H9 (cell line): ENCODE measurements around the gene DNMT3L. TPM values are rescaled to one million over a fixed set of nuclear protein-coding genes. Genes with fewer than 3 reads are reported as not detected.

Source experiments
- DNase-seq: peaks from one replicate; pipeline ENCODE4 v3.0.0-alpha.2; 2017
- H2AFZ ChIP-seq: one replicate; pipeline ENCODE4 v1.6.1; 2013; ENCODE audit warnings: mild to moderate bottlenecking, low read length, control low read depth, moderate library complexity
- H2AK5ac ChIP-seq: 2 replicates; pipeline ENCODE4 v1.6.1; 2013; ENCODE audit warnings: low read length, control low read depth, mixed read lengths; ENCODE audit not compliant: insufficient read length
- H2BK120ac ChIP-seq: one replicate; pipeline ENCODE4 v1.6.1; 2013; ENCODE audit warnings: low read depth, mild to moderate bottlenecking, low read length, control low read depth, inconsistent platforms; ENCODE audit not compliant: poor library complexity, severe bottlenecking
- H2BK12ac ChIP-seq: 2 replicates; pipeline ENCODE4 v1.6.1; 2013; ENCODE audit warnings: low read length, control low read depth, mixed read lengths, low read depth; ENCODE audit not compliant: insufficient read length
- H2BK15ac ChIP-seq: 2 replicates; pipeline ENCODE4 v1.6.1; 2013; ENCODE audit warnings: low read depth, low read length, control low read depth
- H2BK20ac ChIP-seq: one replicate; pipeline ENCODE4 v1.6.1; 2013; ENCODE audit warnings: low read depth, mild to moderate bottlenecking, low read length, control low read depth, inconsistent platforms; ENCODE audit not compliant: poor library complexity, severe bottlenecking
- H2BK5ac ChIP-seq: 2 replicates; pipeline ENCODE4 v1.6.1; 2013; ENCODE audit warnings: low read length, control low read depth, mixed read lengths; ENCODE audit not compliant: insufficient read length
- H3K14ac ChIP-seq: 2 replicates; pipeline ENCODE4 v1.6.1; 2013; ENCODE audit warnings: low read length, control low read depth; ENCODE audit not compliant: insufficient read depth
- H3K18ac ChIP-seq: 2 replicates; pipeline ENCODE4 v1.6.1; 2013; ENCODE audit warnings: low read depth, mild to moderate bottlenecking, mixed read lengths, low read length, control low read depth; ENCODE audit not compliant: insufficient read length
- H3K23ac ChIP-seq: 2 replicates; pipeline ENCODE4 v1.6.1; 2013; ENCODE audit warnings: low read length, control low read depth, mixed read lengths, low read depth; ENCODE audit not compliant: insufficient read length
- H3K23me2 ChIP-seq: 2 replicates; pipeline ENCODE4 v1.6.1; 2013; ENCODE audit warnings: low read depth, mild to moderate bottlenecking, mixed read lengths, low read length, control low read depth; ENCODE audit not compliant: insufficient read length, poor library complexity, severe bottlenecking
- H3K27ac ChIP-seq: 2 replicates; pipeline ENCODE4 v1.5.1; 2013; ENCODE audit warnings: low read length, control low read depth, mixed read lengths, low read depth; ENCODE audit not compliant: insufficient read length
- H3K27me3 ChIP-seq: 2 replicates; pipeline ENCODE4 v1.6.1; 2013; ENCODE audit warnings: low read length, control low read depth, inconsistent platforms; ENCODE audit not compliant: insufficient read depth
- H3K4ac ChIP-seq: 2 replicates; pipeline ENCODE4 v1.6.1; 2013; ENCODE audit warnings: low read depth, mild to moderate bottlenecking, control low read depth, inconsistent platforms, low read length, moderate library complexity
- H3K4me1 ChIP-seq: 2 replicates; pipeline ENCODE4 v1.6.1; 2013; ENCODE audit warnings: low read length, control low read depth, inconsistent platforms; ENCODE audit not compliant: insufficient read depth
- H3K4me2 ChIP-seq: 2 replicates; pipeline ENCODE4 v1.6.1; 2013; ENCODE audit warnings: low read length, control low read depth, mixed read lengths; ENCODE audit not compliant: insufficient read length, insufficient read depth
- H3K56ac ChIP-seq: 2 replicates; pipeline ENCODE4 v1.6.1; 2013; ENCODE audit warnings: low read depth, mild to moderate bottlenecking, mixed read lengths, low read length, control low read depth; ENCODE audit not compliant: insufficient read length
- H3K79me1 ChIP-seq: 2 replicates; pipeline ENCODE4 v1.6.1; 2013; ENCODE audit warnings: low read depth, mild to moderate bottlenecking, moderate library complexity, low read length, control low read depth, inconsistent platforms; ENCODE audit not compliant: insufficient read depth, poor library complexity, severe bottlenecking
- H3K79me2 ChIP-seq: 2 replicates; pipeline ENCODE4 v1.6.1; 2013; ENCODE audit warnings: low read length, control low read depth, inconsistent platforms; ENCODE audit not compliant: insufficient read depth
- H3K9ac ChIP-seq: 2 replicates; pipeline ENCODE4 v1.6.1; 2013; ENCODE audit warnings: low read length, control low read depth, mixed read lengths; ENCODE audit not compliant: insufficient read length; ENCODE audit errors: extremely low read depth
- H3K9me3 ChIP-seq: one replicate; pipeline ENCODE4 v1.6.1; 2013; ENCODE audit warnings: low read depth, low read length, inconsistent platforms; ENCODE audit not compliant: control insufficient read depth
- H3T11ph ChIP-seq: one replicate; pipeline ENCODE4 v1.6.1; 2013; ENCODE audit warnings: mild to moderate bottlenecking, low read length, control low read depth, inconsistent platforms
- H4K20me1 ChIP-seq: one replicate; pipeline ENCODE4 v1.6.1; 2013; ENCODE audit not compliant: control insufficient read depth, insufficient read length, insufficient read depth
- H4K5ac ChIP-seq: 2 replicates; pipeline ENCODE4 v1.6.1; 2013; ENCODE audit warnings: low read depth, mild to moderate bottlenecking, mixed read lengths, low read length, control low read depth; ENCODE audit not compliant: insufficient read length
- H4K8ac ChIP-seq: replicated peaks from 2 replicates; pipeline ENCODE4 v1.6.1; 2013; ENCODE audit warnings: low read length, control low read depth, mixed read lengths, low read depth; ENCODE audit not compliant: insufficient read length
- H4K91ac ChIP-seq: 2 replicates; pipeline ENCODE4 v1.6.1; 2013; ENCODE audit warnings: low read depth, mild to moderate bottlenecking, moderate library complexity, mixed read lengths, low read length, control low read depth; ENCODE audit not compliant: insufficient read length
- H3K27ac Mint-ChIP-seq, 3 experiments: 2 replicates in 2 of 3; 3 replicates in 1 of 3; pipeline ENCODE4 v1.8.0; 2020 to 2021; ENCODE audit warnings: mixed read lengths in 3 of 3, mild to moderate bottlenecking in 1 of 3, moderate library complexity in 1 of 3
- H3K27me3 Mint-ChIP-seq: 2 replicates; pipeline ENCODE4 v1.8.0; 2021; ENCODE audit warnings: low read depth, mild to moderate bottlenecking, moderate library complexity, mixed read lengths
- H3K36me3 Mint-ChIP-seq, 3 experiments: 2 replicates in 2 of 3; 3 replicates in 1 of 3; pipeline ENCODE4 v1.8.0; 2020 to 2021; ENCODE audit warnings: low read depth in 3 of 3, mixed read lengths in 3 of 3; ENCODE audit not compliant: insufficient read depth in 1 of 3
- H3K4me1 Mint-ChIP-seq, 2 experiments: 2 replicates each; pipeline ENCODE4 v1.8.0; 2020; ENCODE audit warnings: mixed read lengths in 2 of 2
- H3K4me3 Mint-ChIP-seq, 2 experiments: 2 replicates in 1 of 2; 3 replicates in 1 of 2; pipeline ENCODE4 v1.8.0; 2020 to 2021; ENCODE audit warnings: mild to moderate bottlenecking in 2 of 2, mixed read lengths in 2 of 2, moderate library complexity in 1 of 2
- H3K9me3 Mint-ChIP-seq, 2 experiments: 2 replicates in 1 of 2; 3 replicates in 1 of 2; pipeline ENCODE4 v1.8.0; 2020; ENCODE audit warnings: mild to moderate bottlenecking in 2 of 2, mixed read lengths in 2 of 2, moderate library complexity in 1 of 2
- CTCF ChIP-seq: fragments of 200-600 bp; sonication (generic); conservative IDR thresholded peaks from 3 replicates; pipeline ENCODE4 v1.8.0; 2021; ENCODE audit warnings: antibody characterized with exemption, mild to moderate bottlenecking
- WGBS: extraction: QIAGEN DNeasy Blood & Tissue Kit; methylation state at CpG from one replicate; pipeline ENCODE4 v1.1.7; 2013; ENCODE audit warnings: missing lambda C conversion rate, low lambda C conversion rate, mixed read lengths; ENCODE audit not compliant: insufficient read length; ENCODE audit errors: extremely low coverage; 5-methylcytosine and 5-hydroxymethylcytosine counted together
- total RNA-seq: library from RNA; stranded (reverse); gene quantifications from 2 replicates; pipeline ENCODE4 v1.2.1, GENCODE V29; 2021

Gene DNMT3L
- total RNA-seq, 1 experiment from 2014 or later = 0.77 TPM

- H3K27me3 Mint-ChIP-seq = peaks cover 14% of the 10 kb centered on the region
- TF ChIP-seq CTCF = no peak
- DNase-seq = no peak
- no peaks in the 10 kb centered on the region for H3K36me3 Mint-ChIP-seq
- H3K27ac Mint-ChIP-seq = no peak overlapping the region
- Histone ChIP-seq H4K91ac (no peak overlapping the region), H3K4ac (no peak overlapping the region), H3K14ac (no peak overlapping the region), H3K23ac (no peak overlapping the region), H4K8ac (no peak overlapping the region), H3T11ph (no peak overlapping the region), H2AFZ (no peak overlapping the region), H3K79me2 (no peaks in the 10 kb centered on the region), H2AK5ac (no peak overlapping the region), H2BK12ac (no peak overlapping the region), H3K27me3 (no peaks in the 10 kb centered on the region), H3K9ac (no peak overlapping the region), H2BK120ac (no peak overlapping the region), H3K4me2 (no peak overlapping the region), H3K56ac (no peak overlapping the region), H4K5ac (no peak overlapping the region), H3K4me1 (no peaks in the 10 kb centered on the region; the same call in 1 of the 2 replicates), H2BK5ac (no peak overlapping the region), H4K20me1 (no peaks in the 10 kb centered on the region), H2BK15ac (no peak overlapping the region), H3K79me1 (no peaks in the 10 kb centered on the region), H3K23me2 (no peaks in the 10 kb centered on the region), H3K18ac (no peak overlapping the region), H3K9me3 (no peaks in the 10 kb centered on the region), H3K27ac (no peak overlapping the region), H2BK20ac (no peak overlapping the region)
- no CpG with 5 or more reads among the region's 19 CpGs for WGBS
- no peak overlapping the region for H3K4me3 Mint-ChIP-seq
- no peaks in the 10 kb centered on the region; a peak in 1 of 5 replicates for H3K9me3 Mint-ChIP-seq
- peaks cover 22 to 26% of the 10 kb centered on the region in 2 experiments for H3K4me1 Mint-ChIP-seq
These were observed 17.9 kb upstream of the DNMT3L start for GRCh38 chr21:44279354-44280260.
